NCI-H2196 (cell line): ENCODE data around the gene SLC5A2.
"Not testable (repeated sequence)": the region's sequence is repeated elsewhere in the genome, so short reads cannot be mapped to it uniquely, and the experiment has no call there.

Experiments used
- DNase-seq: peaks from one replicate; lab custom pipeline; 2025; ENCODE audit not compliant: unreplicated experiment; lab: John Stamatoyannopoulos, UW

The SLC5A2 gene

DNA sequence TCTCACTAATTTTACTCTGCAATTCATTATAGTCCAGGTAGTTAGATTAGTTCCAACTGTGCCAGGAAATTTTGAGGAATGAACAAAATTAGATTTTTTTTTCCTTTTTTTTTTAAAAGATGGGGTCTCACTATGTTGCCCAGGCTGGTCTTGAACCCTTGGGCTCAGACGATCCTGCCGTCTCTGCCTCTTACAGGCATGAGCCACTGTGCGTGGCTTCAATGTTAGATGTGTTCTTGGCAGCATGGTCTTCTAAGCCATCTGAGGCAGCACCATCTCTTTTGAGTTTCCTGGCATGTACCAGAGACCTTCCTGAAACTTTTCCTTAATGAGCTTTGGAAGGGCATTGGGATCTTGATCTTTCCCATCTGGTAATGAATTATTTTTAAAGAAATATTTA, 42.2 kb downstream of the SLC5A2 start:
- no peak for DNase-seq

DNA sequence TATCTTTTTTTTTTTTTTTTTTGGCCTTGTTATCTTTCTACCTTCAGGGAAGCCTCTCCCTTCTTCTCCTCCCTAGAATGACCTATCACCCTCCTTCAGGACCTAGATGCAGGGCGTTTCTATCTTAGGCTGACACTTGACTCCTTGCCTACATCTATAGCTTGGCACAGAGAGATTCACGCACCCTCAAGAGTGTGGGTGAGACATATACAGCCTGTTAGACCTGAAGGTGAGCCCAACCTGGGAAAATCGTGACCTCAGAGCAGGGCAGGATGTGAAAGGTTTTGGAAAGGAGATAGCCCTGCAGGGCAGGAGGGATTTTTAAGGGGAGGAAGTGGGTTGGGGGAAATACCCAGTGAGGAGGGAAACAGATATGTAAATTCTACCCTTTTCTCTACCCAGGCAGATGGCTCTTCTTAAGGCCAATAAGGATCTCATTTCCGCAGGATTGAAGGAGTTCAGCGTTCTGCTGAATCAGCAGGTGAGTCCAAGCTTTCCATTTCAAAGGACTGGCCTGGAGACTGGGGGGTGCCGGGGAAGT, 44.9 kb downstream of the SLC5A2 start, which contains the start of gene AHSP:
AHSP (plus strand) TSS at position 167 of the 541 bp plus-strand sequence; CDS start at position 407, 240 bp downstream.
- DNase-seq: no peak

- no peak for DNase-seq
These were observed 45.7 kb downstream of the SLC5A2 start for GRCh38 chr16:31528523-31529107.

- DNase-seq: no peak
These were observed 46.4 kb downstream of the SLC5A2 start for GRCh38 chr16:31529108-31529936.

DNA sequence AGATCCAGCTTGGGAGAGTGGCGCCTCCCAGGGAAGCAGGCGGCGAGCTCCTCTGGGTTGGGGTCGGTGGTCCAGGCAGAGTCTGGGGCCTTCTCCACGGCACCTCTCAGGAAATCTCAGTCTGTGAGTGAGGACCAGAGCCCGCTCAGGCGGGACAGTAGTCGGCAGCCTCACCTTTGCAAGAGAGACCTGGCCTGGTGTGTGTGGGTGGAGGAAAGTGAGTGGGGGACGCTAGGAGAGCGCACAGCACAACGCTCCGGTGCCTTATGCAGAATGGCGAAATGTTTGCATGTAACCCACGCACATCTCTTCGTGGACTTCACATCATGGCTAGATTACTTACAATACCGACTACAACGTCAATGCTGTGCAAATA, 47.0 kb downstream of the SLC5A2 start:
- DNase-seq: no peak

- no peak for DNase-seq
These were observed 47.5 kb downstream of the SLC5A2 start for GRCh38 chr16:31530405-31530804.

DNA sequence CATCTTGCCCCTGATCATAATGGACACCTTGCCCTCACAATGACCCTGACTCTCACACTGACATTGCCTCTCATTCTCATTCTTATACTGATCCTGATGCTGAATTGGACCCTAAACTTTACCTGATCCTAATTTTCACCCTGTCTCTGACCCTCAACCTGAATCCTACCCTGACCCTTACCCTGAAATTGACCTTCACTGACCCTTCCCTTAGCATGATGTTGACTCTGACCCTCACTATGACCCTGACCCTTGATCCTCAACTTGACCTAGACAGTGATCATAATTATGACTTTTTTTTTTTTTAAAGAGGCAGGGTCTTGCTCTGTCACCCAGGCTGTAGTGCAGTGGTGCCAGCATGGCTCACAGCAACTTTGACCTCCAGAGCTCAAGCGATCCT, 48.2 kb downstream of the SLC5A2 start:
- DNase-seq: no peak

- no peak for DNase-seq
These were observed 49.2 kb downstream of the SLC5A2 start for GRCh38 chr16:31532120-31532519.

GRCh38 chr16:31532896-31533295, 50.0 kb downstream of the SLC5A2 start:
- DNase-seq: no peak

DNA sequence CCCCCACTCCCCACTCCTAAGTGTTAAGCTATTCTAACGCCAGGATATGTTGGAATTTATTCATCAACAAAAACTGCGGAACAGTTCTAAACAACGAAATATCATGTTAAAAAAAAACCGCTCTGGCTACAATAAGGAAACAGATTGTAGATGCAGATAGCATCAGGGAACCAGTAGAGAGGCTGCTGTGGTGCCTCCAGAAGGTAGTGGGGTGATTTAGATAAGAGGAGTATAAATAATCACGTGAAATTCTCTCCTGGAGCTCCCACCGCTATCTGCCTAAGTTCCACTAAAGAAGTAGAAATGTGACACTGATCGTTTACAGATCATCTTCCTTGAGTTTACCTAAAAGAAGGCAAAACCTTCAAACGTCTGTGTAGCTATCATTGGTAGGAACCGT, 52.8 kb downstream of the SLC5A2 start:
- DNase-seq: no peak

- no peak for DNase-seq
These were observed 54.0 kb downstream of the SLC5A2 start for GRCh38 chr16:31536804-31537361.

- no peak for DNase-seq
These were observed 54.7 kb downstream of the SLC5A2 start for GRCh38 chr16:31537362-31538242.

DNA sequence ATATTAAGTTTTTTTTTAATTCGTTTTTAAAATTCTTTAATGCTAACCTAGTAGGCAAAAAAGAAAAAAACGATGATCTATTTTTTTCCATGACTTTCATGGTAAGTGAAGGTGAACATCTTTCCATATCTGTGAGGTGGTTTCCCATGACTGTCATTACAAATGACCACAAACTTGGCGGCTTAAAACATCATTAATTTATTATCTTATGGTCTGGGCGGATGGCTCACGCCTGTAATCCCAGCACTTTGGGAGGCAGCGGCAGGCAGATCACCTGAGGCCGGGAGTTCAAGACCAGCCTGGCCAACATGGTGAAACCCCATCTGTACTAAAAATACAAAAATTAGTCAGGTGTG, 55.3 kb downstream of the SLC5A2 start:
- not testable (repeated sequence) for DNase-seq

DNA sequence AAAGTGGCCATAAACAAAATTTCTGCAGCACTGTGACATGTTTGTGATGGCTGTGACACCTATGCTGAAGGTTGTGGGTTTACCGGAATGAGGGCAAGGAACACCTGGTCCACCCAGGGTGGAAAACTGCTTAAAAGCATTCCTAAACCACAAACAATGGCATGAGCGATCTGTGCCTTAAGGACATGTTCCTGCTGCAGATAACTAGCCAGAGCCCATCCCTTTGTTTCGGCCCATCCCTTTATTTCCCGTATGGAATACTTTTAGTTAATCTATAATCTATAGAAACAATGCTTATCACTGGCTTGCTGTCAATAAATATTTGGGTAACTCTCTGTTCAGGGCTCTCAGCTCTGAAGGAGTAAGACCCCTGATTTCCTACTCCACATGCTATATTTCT, 56.8 kb downstream of the SLC5A2 start:
- not testable (repeated sequence) for DNase-seq
